Dermis blood vessel endothelial cell (primary cell): ENCODE data around the gene AKNAD1. TPM values are rescaled to one million over a fixed set of nuclear protein-coding genes. Genes with fewer than 3 reads are reported as not detected.

ENCODE experiments used
- DNase-seq: peaks from one replicate; pipeline ENCODE4 v3.0.0; 2010
- total RNA-seq: library from RNA; depleted of rRNA; stranded (reverse); fragments of >200 nt; gene quantifications from 2 replicates; pipeline ENCODE4 v1.2.3, GENCODE V29; 2014

The AKNAD1 gene
- total RNA-seq, 1 donor from 2014 or later: 0.34 TPM

- DNase-seq: no peak
Measured at GRCh38 chr1:108862698-108863477, 6.0 kb upstream of the AKNAD1 start.

GRCh38 chr1:108862017-108862610, 5.2 kb upstream of the AKNAD1 start:
- no peak for DNase-seq

GRCh38 chr1:108861566-108861965, 4.7 kb upstream of the AKNAD1 start:
- DNase-seq: no peak

GRCh38 chr1:108860190-108860907, 3.5 kb upstream of the AKNAD1 start:
- DNase-seq: no peak

GRCh38 chr1:108858230-108858950, 1.5 kb upstream of the AKNAD1 start:
- no peak for DNase-seq

- DNase-seq: no peak
Measured at GRCh38 chr1:108854221-108855019, 2.5 kb downstream of the AKNAD1 start.

GRCh38 chr1:108852221-108852975, 4.5 kb downstream of the AKNAD1 start:
- DNase-seq: peak; percentile 27

GRCh38 chr1:108851567-108851966, 5.3 kb downstream of the AKNAD1 start:
- DNase-seq: no peak

- no peak for DNase-seq
Measured at GRCh38 chr1:108850929-108851328, 6.0 kb downstream of the AKNAD1 start.

- DNase-seq: no peak
Measured at GRCh38 chr1:108848806-108849205, 8.1 kb downstream of the AKNAD1 start.

GRCh38 chr1:108847494-108847893, 9.4 kb downstream of the AKNAD1 start:
- DNase-seq: no peak

GRCh38 chr1:108845991-108846390, 10.9 kb downstream of the AKNAD1 start:
- DNase-seq: no peak

- no peak for DNase-seq
Measured at GRCh38 chr1:108845446-108845845, 11.4 kb downstream of the AKNAD1 start.

- DNase-seq: no peak
Measured at GRCh38 chr1:108843390-108844137, 13.3 kb downstream of the AKNAD1 start.

GRCh38 chr1:108842525-108843181, 14.2 kb downstream of the AKNAD1 start:
- no peak for DNase-seq

GRCh38 chr1:108841703-108842102, 15.2 kb downstream of the AKNAD1 start:
- DNase-seq: no peak

- DNase-seq: no peak
Measured at GRCh38 chr1:108832929-108833328, 24.0 kb downstream of the AKNAD1 start.

GRCh38 chr1:108831225-108831624, 25.7 kb downstream of the AKNAD1 start:
- peak; percentile 93 for DNase-seq

GRCh38 chr1:108830119-108831008, 26.5 kb downstream of the AKNAD1 start:
- DNase-seq: peak; percentile 97
